PFSK-1 (cell line): ENCODE data around the gene BCAS1.

Experiments used
- FOXP2 ChIP-seq: optimal IDR thresholded peaks from 2 replicates; pipeline ENCODE3; 2011; ENCODE audit warnings: borderline replicate concordance, control low read depth, inconsistent platforms; ENCODE audit not compliant: insufficient read depth; ENCODE audit errors: extremely low read length, extremely low read depth
- POLR2AphosphoS5 ChIP-seq: IDR thresholded peaks from 2 replicates; pipeline ENCODE4 v1.6.1; 2012; ENCODE audit warnings: low read depth, mild to moderate bottlenecking, control low read depth, low read length, moderate library complexity
- SIN3A ChIP-seq: IDR thresholded peaks from 2 replicates; pipeline ENCODE4 v1.6.1; 2012; ENCODE audit warnings: mild to moderate bottlenecking, low read length, moderate library complexity, borderline replicate concordance; ENCODE audit not compliant: insufficient read depth
- TAF1 ChIP-seq: IDR thresholded peaks from 2 replicates; pipeline ENCODE4 v1.6.1; 2012; ENCODE audit warnings: low read length, control low read depth, borderline replicate concordance; ENCODE audit not compliant: insufficient read depth
- TF ChIP-seq, protein P1 (sequence below), 2 experiments: IDR thresholded peaks; 2 replicates each; pipeline versions ENCODE4 v1.6.1 to v1.8.0; 2011 to 2012; ENCODE audit warnings: low read depth in 2 of 2, low read length in 2 of 2, control low read depth in 1 of 2, inconsistent platforms in 1 of 2, mild to moderate bottlenecking in 1 of 2, moderate library complexity in 1 of 2; ENCODE audit not compliant: insufficient read depth in 1 of 2

BCAS1 gene

DNA sequence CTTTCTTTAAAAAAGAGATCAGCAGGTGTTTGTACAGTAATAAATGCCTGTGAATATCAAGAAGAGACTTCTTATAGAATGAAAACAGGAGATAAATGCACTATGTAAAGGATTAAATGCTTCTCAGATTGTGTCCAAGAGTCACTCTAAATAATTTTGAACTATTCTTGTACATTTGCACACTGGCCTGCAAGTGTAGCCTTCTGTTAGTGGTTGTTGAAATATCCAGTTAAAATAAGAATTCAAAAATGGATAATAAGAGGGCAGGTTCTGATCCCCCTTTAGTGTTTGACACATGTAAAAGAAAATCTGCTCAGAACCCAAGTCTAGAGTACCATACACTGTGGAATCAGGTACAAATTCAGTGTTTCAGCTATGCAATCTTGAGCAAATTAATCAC, 91.9 kb downstream of the BCAS1 start:
- TF ChIP-seq, protein P1, sequence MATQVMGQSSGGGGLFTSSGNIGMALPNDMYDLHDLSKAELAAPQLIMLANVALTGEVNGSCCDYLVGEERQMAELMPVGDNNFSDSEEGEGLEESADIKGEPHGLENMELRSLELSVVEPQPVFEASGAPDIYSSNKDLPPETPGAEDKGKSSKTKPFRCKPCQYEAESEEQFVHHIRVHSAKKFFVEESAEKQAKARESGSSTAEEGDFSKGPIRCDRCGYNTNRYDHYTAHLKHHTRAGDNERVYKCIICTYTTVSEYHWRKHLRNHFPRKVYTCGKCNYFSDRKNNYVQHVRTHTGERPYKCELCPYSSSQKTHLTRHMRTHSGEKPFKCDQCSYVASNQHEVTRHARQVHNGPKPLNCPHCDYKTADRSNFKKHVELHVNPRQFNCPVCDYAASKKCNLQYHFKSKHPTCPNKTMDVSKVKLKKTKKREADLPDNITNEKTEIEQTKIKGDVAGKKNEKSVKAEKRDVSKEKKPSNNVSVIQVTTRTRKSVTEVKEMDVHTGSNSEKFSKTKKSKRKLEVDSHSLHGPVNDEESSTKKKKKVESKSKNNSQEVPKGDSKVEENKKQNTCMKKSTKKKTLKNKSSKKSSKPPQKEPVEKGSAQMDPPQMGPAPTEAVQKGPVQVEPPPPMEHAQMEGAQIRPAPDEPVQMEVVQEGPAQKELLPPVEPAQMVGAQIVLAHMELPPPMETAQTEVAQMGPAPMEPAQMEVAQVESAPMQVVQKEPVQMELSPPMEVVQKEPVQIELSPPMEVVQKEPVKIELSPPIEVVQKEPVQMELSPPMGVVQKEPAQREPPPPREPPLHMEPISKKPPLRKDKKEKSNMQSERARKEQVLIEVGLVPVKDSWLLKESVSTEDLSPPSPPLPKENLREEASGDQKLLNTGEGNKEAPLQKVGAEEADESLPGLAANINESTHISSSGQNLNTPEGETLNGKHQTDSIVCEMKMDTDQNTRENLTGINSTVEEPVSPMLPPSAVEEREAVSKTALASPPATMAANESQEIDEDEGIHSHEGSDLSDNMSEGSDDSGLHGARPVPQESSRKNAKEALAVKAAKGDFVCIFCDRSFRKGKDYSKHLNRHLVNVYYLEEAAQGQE (IDR thresholded peaks at IDR 0.05; ENCODE audit: insufficient read depth in 1 of 2, low read depth in 2 of 2, low read length in 2 of 2): no peak
- TF ChIP-seq POLR2AphosphoS5 (no peak), TAF1 (no peak), SIN3A (no peak), FOXP2 (no peak)

GRCh38 chr20:53977391-53977790, 93.0 kb downstream of the BCAS1 start:
- TF ChIP-seq FOXP2 (no peak), TAF1 (no peak), SIN3A (no peak), POLR2AphosphoS5 (no peak)
- TF ChIP-seq, protein P1 (IDR thresholded peaks at IDR 0.05; ENCODE audit: insufficient read depth in 1 of 2, low read depth in 2 of 2, low read length in 2 of 2): no peak

DNA sequence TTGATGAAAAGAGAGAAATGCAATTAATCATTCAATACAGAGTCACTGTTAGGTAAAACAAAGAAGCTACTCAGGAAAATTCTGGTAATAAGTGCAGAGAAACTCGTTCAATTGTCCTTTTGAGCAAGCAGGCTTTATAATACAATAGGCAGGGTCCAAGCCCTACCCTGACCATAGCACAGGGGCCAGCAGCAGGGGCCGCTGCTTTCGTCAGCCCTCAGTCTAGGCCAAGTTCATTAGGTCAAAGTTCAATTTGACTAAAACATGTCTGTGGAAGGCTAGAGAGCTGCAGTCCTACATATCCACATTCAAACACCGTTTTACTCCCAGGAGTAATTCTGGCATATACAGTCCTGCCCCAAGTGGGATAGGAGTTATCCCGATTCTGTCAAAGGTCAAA, 94.6 kb downstream of the BCAS1 start:
- TF ChIP-seq SIN3A (no peak), TAF1 (no peak), POLR2AphosphoS5 (no peak), FOXP2 (no peak)
- TF ChIP-seq, protein P1 (IDR thresholded peaks at IDR 0.05; ENCODE audit: insufficient read depth in 1 of 2, low read depth in 2 of 2, low read length in 2 of 2): no peak

- TF ChIP-seq POLR2AphosphoS5 (no peak), SIN3A (no peak), FOXP2 (no peak), TAF1 (no peak)
- TF ChIP-seq, protein P1 (IDR thresholded peaks at IDR 0.05; ENCODE audit: insufficient read depth in 1 of 2, low read depth in 2 of 2, low read length in 2 of 2): no peak
These were observed 95.4 kb downstream of the BCAS1 start for GRCh38 chr20:53974785-53975555.
